HG03442 (cell line): ENCODE measurements around the gene LGALS4.
"Not testable (repeated sequence)": the region's sequence is repeated elsewhere in the genome, so short reads cannot be mapped to it uniquely, and the experiment has no call there.

ENCODE experiments used
- ATAC-seq: cut with Tn5 transposase; IDR thresholded peaks from one replicate; pipeline ENCODE4 v1.9.1; 2021; ENCODE audit warnings: mild to moderate bottlenecking, moderate library complexity; ENCODE audit not compliant: unreplicated experiment

The LGALS4 gene

GRCh38 chr19:38797781-38798180 lies 15.0 kb downstream of the LGALS4 start:
- ATAC-seq: not testable (repeated sequence)

- ATAC-seq: no peak
Observed at GRCh38 chr19:38796154-38796553, 16.6 kb downstream of the LGALS4 start.

DNA sequence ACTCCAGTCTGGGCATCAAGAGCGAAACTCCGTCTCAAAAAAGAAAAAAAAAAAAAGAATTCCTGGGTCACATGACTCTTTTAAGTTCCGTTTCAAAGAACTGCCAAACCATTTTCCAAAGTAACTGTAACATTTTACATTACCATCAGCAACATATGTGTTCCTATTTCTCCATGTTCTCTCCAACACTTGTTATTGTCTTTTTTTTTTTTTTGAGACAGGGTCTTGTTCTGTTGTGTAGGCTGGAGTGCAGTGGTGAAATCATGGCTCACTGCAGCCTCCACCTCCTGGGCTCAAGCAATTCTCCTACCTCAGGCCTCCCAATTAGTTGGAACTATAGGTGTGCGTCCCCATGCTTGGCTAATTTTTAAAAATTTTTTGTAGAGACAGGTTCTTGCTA lies 17.2 kb downstream of the LGALS4 start:
- ATAC-seq: no peak

DNA sequence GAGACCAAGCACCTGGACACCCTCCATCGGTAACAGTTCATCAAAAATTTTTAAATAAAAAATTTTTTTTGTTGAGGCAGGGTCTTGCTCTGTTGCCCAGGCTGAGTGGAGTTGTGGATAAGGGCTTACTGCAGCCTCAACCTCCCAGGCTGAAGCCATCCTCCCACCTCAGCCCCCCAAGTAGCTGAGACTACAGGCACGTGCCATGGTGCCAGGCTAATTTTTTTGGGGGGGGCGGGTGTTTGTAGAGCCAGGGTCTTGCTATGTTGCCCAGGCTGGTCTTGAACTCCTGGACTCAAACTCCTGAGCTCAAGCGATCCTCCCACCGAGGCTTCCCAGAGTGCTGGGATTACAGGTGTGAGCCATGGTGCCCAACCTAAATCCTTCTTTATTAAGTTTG lies 19.1 kb downstream of the LGALS4 start:
- no peak for ATAC-seq

GRCh38 chr19:38793177-38793576 lies 19.6 kb downstream of the LGALS4 start:
- no peak for ATAC-seq

GRCh38 chr19:38792250-38793111 lies 20.3 kb downstream of the LGALS4 start:
- ATAC-seq: no peak

DNA sequence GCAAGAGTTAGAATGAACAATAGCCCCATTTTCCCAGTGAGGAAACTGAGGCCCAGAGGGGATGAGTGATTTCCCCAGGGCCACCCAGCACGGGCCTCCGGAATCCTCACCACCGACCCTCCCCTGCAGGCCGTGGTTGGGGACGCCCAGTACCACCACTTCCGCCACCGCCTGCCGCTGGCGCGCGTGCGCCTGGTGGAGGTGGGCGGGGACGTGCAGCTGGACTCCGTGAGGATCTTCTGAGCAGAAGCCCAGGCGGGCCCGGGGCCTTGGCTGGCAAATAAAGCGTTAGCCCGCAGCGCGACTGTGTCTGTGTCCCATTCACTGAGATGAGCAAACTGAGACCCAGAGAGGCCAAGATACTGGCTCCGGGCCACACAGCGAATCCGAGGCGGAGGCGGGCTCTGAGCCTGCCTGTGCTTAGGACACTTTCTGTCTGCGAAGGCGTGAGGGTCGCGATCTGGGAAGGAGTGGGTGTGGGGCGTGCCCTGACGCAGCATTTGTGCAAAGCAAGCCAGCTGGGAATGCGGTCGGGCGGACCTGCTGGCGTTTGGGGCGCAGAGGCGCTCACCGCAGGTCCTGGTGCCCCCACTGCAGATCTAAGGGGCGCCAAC lies 21.2 kb downstream of the LGALS4 start:
- ATAC-seq: peak; percentile 69

DNA sequence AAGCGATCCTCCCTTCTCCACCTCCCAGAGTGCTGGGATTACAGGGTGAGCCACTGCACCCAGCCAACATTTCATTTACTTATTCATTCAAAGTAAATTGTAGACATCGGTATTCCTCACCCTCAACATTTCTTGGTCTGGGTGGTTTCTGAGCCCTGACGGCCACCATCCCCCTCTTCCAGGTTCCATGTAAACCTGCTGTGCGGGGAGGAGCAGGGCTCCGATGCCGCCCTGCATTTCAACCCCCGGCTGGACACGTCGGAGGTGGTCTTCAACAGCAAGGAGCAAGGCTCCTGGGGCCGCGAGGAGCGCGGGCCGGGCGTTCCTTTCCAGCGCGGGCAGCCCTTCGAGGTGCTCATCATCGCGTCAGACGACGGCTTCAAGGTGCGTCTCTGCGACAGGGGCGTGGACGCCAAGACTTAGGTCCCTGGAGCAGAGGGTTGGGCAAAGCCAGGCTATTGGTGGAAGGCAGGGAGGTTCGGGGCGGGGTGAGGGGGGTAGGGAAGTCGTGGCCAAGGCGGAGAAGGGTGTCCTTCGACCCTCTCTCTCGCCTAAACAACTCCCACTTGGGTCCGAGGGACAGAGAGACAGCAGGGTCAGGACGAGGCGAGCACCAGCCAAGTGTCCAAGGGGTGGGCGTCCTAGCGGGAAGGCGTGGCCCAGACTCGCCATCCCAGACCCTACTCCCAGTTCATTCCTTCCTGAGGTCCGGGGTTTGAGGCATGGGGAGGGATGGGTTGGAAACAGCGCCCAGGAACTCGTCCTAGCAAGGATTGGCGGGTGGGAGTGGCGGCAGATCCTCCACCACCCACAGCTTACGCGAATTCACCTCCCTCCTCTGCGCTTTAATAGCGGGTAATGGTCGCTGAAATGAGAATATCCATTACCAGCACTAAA lies 22.0 kb downstream of the LGALS4 start:
- not testable (repeated sequence) for ATAC-seq

DNA sequence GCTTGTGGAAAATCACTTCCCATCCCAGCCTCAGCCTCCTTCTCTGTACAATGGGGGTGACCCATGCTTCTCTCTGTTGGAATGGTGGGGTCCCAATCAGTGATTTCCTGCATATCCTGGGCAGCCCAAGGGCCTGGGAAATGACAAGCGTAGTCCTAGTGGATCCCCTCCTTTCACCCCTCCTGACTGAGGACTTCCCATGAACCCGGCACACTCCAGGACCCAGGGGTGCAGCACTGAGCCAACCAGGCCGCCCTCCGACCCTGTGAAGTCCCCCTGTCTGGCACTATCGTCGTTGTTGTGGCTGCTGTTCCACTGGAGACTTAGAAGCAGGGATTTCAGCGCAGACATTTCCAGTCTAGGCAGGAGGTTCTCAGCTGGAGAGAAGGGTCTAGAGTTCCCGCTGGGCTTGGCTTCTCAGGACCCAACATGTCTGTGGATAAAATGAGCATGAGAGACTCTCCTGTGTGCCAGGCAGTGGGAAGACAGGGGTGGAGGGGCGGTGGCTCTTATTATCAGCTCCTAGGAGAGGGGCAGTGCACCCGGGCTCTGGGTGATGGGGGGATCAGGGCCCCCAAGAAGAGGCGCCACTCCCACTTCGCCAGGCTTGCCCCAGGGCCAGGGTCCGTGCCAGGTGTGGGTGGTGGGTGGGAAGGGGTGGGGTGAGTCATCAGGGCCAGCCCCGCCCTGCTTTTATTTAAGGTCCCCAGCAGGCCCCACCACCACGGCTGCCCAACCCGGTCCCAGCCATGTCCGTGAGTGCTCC lies 24.1 kb downstream of the LGALS4 start, which contains the start of gene LGALS7B:
Gene LGALS7B (plus strand): TSS at position 723 of the 766 bp plus-strand sequence. CDS start 27 bp downstream, at position 750.
- ATAC-seq: no peak

DNA sequence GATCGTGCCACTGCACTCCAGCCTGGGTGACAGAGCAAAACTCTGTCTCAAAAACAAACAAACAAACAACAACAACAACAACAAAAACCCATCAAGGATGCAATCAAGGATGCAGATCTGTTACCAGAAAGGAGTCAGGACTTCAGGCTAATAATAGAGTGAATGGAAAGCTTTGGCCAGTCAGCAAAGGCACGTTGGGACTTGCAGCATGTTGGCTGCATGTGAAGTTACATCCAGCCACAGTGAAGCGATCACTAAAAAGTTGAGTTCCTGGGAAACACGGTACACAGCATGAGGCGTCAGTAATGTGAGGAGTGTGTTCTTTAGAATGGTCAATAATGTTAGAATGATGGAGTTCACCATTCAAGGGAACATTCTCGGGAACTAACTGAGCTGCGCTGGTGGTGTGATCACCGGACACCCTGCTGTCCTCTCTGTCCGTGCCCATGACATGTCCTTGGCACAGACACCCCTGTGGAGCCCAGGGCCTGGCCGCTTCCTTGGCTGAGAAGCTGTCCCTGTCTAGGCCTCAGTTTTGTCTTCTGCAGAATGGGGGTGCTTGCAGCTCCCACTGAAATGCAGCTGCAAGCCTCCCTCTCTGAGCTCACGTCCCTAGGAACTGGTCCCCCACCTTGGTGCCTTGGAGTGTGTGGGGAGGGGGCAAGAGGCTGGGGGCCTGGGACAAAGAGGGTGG lies 26.0 kb downstream of the LGALS4 start:
- no peak for ATAC-seq

DNA sequence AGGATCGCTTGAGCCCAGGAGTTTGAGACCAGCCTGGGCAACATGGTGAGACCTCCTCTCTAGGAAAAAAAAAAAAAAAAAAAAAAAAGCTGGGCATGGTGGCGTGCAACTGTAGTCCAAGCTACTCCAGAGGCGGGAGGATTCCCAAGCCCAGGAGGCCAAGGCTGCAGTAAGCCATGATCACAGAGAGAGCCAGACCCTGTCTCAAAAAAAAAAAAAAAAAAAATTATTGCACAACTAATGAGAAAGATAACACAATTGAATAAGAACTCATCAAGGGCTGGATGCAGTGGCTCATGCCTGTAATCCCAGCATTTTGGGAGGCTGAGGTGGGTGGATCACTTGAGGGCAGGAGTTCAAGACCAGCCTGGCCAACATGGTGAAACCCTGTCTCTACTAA lies 26.7 kb downstream of the LGALS4 start:
- ATAC-seq: not testable (repeated sequence)

- ATAC-seq: no peak
Observed at GRCh38 chr19:38785187-38785699, 27.5 kb downstream of the LGALS4 start.

DNA sequence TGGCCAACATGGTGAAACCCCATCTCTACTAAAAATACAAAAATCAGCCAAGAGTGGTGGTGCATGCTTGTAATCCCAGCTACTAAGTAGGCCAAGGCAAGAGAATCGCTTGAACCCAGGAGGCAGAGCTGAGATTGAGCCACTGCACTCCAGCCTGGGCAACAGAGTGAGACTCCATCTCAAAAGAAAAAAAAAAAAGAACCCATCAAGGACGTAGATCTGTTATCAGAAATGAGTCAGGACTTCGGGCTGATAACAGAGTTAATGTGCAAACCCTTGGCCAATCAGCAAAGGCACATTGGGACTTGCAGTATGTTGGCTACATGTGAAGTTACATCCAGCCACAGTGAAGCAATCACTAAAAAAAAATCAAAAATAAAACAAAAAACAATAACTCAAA lies 28.5 kb downstream of the LGALS4 start:
- ATAC-seq: no peak

DNA sequence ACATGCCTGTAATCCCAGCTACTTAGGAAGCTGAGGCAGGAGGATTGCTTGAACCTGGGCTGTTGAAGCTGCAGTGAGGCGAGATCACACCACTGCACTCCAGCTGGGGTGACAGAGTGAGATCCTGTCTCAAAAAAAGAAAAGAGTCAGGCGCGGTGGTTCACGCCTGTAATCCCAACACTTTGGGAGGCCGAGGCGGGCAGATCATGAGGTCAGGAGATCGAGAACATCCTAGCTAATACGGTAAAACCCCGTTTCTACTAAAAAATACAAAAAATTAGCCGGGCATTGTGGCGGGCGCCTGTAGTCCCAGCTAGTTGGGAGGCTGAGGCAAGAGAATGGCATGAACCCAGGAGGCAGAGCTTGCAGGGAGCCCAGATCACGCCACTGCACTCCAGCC lies 30.5 kb downstream of the LGALS4 start:
- ATAC-seq: not testable (repeated sequence)

DNA sequence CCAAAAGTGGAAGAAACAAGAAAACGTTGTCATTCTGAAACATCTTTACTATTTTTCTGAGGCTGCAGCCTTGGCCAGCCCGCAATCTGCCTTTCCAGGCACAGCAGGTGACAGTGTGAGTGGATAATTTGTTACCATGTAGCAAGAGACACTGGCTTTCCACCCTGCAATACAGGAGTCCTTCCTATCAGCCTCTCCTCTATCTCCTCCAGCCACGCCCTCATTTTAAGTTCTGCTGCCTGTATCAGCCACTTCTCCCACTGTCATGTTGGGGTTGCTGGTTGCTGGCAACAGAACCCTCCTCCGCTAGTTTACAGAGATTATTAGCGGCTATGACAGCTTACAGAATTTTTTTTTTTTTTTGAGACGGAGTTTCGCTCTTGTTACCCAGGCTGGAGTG lies 31.7 kb downstream of the LGALS4 start:
- ATAC-seq: no peak

GRCh38 chr19:38780443-38780842 lies 32.3 kb downstream of the LGALS4 start:
- ATAC-seq: no peak

- no peak for ATAC-seq
Observed at GRCh38 chr19:38778733-38779132, 34.0 kb downstream of the LGALS4 start.

GRCh38 chr19:38774181-38774950 lies 38.4 kb downstream of the LGALS4 start:
- ATAC-seq: no peak
